Omental fat pad (tissue), 4 donors: Measurements from ENCODE around the gene TNRC6B. TPM values are rescaled to one million over a fixed set of nuclear protein-coding genes. Genes with fewer than 3 reads are reported as not detected.

Source experiments
- ATAC-seq: fragments of 150-250 bp; one replicate; pipeline ENCODE4 v1.9.1; 2016; ENCODE audit warnings: mild to moderate bottlenecking, moderate library complexity; ENCODE audit not compliant: low FRiP score
- DNase-seq: peaks from one replicate; pipeline ENCODE4 v3.0.0-alpha.2; 2019; ENCODE audit warnings: low spot score
- total RNA-seq, 4 donors: library from RNA; depleted of rRNA; stranded (reverse); fragments of >200 nt; gene quantifications; one replicate each; pipeline ENCODE4 v1.1.0, GENCODE V29; 2016
- TF ChIP-seq, protein P1 (sequence below), 3 donors: fragments of 450-650 bp; IDR thresholded peaks; one replicate each; pipeline ENCODE4 v1.5.1; 2016 to 2017; ENCODE audit warnings: antibody characterized with exemption in 3 of 3, mild to moderate bottlenecking in 3 of 3, moderate library complexity in 2 of 3

Gene TNRC6B
- total RNA-seq, 4 donors from 2014 or later: 17.2 to 57.8 (median 31.9) TPM

DNA sequence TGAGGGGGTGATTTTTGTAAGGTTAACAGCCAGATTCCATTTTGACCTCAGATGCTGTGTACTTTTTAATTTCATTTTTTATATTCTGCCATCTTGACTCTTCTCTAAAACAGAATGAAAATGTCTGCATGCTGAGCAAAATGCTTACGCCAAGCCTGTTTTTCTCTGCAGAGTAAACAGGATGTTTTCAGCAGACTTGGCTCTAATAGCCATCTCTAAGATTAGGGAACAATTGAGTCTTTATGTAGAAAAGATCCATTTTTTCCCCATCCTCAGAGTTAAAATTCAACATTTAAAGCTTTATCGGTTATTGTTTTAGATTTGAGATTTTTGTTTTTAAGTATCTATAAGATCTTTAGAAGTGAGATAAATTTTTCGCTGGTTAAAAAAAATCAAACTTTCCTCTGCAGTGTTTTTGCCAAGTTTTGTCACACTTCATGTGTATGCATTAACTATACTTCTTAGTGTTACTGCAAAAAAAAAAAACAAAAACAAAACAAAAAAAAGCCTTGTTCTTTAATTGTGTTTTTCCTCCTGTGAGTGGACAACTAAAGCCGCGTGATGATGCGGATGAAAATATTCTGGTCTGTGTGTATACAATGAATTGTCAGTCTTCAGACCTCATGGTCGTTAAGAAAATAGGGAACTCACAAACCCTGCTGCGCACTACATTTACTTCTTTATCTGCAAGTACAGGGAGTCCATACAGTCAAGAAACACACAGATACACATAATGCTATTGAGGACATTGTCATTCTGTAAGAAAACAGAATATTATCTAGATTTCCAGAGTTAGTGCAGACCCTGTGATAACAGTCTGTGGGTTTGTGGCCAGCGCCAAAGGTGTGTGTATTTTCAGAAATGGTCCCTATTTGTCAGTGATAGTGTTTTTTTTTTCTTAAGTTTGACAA, 151.1 kb downstream of the TNRC6B start:
- ATAC-seq (no peak), DNase-seq (no peak)
- TF ChIP-seq, protein P1, sequence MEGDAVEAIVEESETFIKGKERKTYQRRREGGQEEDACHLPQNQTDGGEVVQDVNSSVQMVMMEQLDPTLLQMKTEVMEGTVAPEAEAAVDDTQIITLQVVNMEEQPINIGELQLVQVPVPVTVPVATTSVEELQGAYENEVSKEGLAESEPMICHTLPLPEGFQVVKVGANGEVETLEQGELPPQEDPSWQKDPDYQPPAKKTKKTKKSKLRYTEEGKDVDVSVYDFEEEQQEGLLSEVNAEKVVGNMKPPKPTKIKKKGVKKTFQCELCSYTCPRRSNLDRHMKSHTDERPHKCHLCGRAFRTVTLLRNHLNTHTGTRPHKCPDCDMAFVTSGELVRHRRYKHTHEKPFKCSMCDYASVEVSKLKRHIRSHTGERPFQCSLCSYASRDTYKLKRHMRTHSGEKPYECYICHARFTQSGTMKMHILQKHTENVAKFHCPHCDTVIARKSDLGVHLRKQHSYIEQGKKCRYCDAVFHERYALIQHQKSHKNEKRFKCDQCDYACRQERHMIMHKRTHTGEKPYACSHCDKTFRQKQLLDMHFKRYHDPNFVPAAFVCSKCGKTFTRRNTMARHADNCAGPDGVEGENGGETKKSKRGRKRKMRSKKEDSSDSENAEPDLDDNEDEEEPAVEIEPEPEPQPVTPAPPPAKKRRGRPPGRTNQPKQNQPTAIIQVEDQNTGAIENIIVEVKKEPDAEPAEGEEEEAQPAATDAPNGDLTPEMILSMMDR (IDR thresholded peaks at IDR 0.05): no peak

DNA sequence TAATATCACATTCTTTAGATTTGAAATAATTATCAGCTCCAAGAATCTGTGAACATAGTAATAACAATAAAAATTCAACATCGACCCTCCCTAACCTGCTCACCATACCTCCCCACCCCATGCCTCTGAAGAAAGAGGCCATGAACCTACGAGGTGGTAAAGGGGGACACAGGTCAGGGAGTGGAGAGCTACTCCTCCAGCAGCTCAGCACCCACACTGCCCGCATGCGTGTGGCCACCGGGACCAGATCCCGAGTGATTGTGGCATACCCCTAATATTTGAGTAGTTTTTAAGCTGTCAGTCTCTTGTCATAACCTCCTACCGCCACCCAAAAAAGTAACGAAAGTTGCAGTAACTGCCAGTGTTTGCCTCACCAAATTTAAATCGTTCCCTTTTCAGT, 151.7 kb downstream of the TNRC6B start:
- DNase-seq (no peak), ATAC-seq (no peak)
- TF ChIP-seq, protein P1 (IDR thresholded peaks at IDR 0.05): no peak

DNA sequence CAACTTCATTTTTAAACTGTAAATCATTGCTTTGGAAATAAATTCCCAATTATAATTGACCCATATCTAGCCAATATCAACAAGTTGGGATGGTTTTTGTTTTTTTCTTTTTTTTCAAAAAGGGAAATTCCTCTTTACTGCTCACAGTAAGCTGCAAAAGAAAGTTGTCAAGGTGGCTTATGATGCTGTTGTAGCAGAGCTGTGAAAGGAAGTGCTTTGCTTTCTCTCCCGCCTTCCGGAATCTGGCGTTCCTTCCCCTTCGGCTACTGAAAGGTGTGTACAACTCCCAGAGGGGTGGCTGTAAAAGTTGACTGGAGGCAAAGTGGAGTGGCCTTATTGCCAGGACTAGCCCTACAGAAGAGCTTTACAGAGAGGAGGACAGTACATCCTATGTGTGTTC, 152.4 kb downstream of the TNRC6B start:
- DNase-seq (no peak), ATAC-seq (no peak)
- TF ChIP-seq, protein P1 (IDR thresholded peaks at IDR 0.05): no peak

DNA sequence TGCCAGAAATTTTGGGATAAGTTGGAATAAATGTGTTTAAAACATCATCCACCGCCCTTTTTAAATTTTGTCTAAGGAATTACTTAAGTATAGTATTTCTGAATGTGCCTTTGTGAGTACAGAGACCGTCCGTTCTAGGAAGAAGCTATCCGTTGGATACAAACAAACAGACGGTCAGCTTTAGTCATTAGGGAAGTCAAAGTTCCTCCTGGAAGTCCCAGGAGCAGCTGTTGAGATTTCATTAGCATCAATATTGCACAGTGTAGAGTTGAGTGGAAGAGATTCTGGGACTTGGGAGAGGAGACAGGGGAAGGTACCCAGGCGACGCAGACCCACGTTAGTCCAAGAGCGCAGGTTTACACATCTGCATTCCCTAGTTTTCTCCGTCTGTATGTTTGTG, 152.9 kb downstream of the TNRC6B start:
- TF ChIP-seq, protein P1 (IDR thresholded peaks at IDR 0.05): no peak
- ATAC-seq: no peak

DNA sequence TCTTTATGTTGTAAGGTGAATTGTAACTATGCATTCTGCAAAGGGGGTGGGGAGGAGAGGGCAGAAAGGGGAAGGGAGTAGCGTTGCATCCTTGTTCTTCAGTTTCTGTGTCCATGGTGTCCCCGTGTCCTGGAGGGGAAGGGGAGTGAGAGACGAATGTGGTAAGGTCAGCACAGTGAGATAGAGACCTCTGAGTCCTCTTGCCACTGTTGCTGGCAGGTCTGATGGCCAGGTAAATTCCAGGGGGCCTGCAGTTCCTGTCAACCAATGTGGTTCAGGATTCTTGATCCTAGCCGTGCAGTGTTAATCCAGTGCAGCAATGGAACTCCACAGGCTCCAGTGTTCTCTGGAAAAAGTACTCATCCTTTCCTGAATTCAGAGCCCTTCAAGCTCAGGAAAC, 154.0 kb downstream of the TNRC6B start:
- TF ChIP-seq, protein P1 (IDR thresholded peaks at IDR 0.05): no peak
- no peak for DNase-seq

More for the DNA sequence above, 152.9 kb downstream of the TNRC6B start:
- DNase-seq: no peak

DNA sequence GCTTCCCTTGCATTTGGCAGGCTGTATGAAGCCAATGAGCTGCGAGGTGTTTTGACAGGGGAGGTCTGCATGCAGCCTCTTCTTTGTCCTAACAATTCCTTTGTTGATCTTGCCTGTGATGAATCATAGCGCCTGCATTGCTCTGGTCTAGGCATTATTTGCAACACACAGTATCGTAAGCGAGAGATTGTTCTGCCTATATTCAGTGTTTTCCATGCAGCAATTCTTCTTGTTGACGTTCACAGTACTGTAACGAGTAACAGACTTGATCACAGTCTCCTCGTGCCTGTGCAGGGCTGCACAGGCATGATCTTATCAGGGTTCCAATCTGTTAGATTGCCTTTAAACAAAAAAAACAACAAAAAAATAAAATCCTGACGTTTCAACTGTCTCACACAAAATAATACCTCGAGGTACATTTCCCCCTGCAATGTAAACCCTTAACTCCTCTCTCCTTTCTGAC, 154.6 kb downstream of the TNRC6B start:
- DNase-seq (no peak), ATAC-seq (no peak)
- TF ChIP-seq, protein P1 (IDR thresholded peaks at IDR 0.05): no peak

More for the DNA sequence above, 154.0 kb downstream of the TNRC6B start:
- no peak for ATAC-seq

DNA sequence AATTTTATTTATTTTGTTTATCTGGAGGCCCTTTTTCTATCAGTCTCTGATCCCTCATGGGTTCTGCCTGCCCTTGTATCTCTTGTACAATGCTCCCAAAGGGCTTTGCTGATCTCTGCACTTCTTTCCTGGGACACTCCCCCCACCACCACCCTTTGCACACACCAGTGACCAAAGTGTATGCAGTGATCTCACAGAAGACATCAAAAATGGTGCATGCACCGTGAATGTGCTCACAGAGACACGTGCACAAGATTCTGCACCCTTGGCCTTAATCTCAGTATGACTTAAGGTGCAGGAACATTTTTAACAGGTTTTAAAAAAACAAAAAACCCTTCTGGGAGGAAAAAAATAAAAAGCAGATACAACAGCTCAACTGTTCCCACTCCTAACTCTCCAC, 156.3 kb downstream of the TNRC6B start:
- TF ChIP-seq, protein P1 (IDR thresholded peaks at IDR 0.05): no peak
- DNase-seq: no peak
- ATAC-seq: no peak
